GM18520 (cell line): ENCODE results near the gene WDR74.
"Not testable (repeated sequence)": the region's sequence is repeated elsewhere in the genome, so short reads cannot be mapped to it uniquely, and the experiment has no call there.

ENCODE experiments used
- ATAC-seq: cut with Tn5 transposase; IDR thresholded peaks from one replicate; pipeline ENCODE4 v1.9.1; 2021; ENCODE audit not compliant: unreplicated experiment

Gene WDR74

DNA sequence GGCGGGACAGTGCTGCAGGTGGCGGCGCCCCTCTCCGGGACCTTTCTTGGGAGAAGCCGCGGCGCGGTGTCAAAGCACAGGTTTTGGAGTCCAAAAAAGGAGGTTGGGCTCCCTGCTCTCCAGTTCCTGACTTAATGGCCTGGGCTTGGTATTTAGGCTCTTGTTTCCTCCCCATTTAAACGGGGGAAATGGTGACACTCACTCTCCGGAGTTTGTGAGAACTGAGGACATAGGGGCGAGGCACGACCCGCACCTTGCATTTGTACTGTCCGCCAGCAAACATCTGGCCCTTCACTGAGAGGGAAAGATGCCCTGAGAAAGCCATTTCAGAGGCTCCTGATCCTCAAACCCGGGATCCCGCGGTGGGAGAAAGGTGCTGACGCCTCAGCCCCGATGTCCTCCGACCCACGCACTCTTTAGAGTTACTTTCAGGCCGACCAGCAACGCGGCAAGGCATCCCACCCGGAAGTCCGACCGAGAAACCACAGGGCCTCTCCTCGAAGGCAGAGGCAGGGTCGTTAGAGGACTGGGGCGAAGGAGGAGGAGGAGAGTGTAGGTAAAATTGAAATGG is 2.9 kb upstream of the WDR74 start:
- no peak for ATAC-seq

DNA sequence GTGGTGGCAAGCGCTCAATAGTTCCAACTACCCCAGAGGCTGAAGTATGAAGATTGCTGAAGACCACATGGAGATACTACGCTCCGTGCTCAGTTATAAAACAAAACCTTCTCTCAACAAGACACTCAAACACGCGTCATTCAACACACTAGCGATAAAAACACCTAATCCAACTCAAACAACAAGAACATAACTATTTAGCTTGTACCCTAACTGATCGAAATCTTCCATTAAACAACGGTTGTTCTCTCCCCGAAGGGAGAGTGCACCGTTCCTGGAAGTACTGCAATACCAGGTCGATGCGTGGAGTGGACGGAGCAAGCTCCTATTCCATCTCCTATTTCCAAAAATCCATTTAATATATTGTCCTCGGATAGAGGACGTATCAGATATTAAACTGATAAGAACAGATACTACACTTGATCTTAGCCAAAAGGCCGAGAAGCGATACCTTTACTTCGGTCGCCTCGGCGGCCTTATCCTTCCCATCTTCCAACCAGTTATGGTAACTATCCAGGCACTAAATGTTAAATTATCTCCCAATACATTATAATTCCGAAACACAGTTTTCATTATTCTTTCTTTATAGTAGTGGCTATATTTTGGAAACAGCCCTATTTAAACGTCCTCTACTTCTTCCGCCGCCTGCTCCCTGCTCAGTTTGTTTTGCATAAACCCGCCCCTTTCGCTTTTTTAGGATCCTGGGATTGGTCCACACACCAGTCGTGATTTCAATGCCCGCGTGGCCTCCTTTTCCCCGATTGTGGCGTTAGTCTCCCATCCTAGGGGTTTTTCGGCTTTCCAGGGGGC is 2.2 kb upstream of the WDR74 start:
- ATAC-seq: peak; percentile 44

GRCh38 chr11:62840721-62841360 is 1.5 kb upstream of the WDR74 start:
- ATAC-seq: peak; percentile 2

DNA sequence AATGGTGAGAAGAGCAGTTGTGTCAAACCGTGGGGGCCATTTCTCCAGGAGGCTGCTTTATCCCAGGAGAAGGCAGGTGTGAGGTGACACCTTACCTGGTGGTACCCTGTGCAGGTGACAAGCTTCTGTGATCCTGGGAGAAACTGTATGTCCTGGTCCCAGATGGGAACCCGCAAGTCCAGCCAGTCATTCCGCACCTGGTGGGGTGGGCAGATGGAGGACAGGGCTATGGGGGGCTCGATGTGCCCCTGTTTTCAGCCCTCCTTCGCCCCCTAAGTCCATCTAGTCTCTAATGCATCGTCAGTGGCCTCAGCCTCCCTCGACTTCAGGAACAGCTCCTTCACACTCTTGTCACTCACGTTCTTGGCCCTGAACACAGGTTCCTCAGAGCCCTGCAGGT is 4.1 kb downstream of the WDR74 start:
- ATAC-seq: no peak

- ATAC-seq: no peak
These were observed 6.8 kb downstream of the WDR74 start, which contains the start of gene TEX54 for GRCh38 chr11:62832336-62833234. Gene TEX54, minus strand, starts transcription at chr11:62832841.

DNA sequence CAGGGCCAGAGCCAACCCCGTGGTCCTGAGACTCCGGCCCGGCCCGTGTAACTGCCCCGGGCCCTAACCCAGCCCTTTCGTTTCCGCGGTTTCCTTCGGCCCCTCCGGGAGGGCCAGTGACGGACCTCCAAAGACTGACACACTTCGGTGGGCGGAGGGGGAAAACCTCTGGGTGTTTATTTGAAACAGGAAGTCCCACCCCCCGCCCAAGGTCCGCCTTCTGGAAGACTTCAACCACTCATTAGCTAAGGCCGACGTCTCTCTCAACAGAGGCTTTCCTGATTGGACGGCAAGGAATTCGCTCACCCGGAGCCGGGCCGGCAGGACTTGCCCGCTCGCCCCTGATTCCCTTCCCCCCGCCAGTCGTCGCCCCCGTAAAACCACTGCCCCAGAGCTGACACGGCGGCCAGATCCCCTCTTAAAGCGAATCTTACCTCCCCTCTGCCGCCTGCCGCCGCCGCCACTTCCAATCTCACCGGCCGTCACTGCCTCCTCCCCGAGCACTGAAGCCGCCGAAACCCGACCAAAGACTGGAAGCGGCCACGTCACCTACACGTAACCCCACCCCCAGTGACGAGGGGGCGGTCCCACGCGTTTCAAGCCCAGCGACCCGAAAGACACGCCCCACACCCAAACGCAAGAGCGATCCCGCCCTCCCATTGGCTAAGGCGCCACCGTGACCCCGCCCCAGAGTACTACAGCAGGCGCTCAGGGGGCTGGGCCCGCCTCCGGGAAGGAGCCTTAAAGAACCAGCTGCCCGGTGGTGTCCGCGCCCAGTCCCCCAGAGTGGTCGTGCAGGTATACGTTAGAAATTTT is 7.7 kb downstream of the WDR74 start, which contains the start of gene STX5:
TSS of gene STX5 (minus strand) at position 532 of the 816 bp plus-strand sequence. CDS start 808 bp downstream, outside the sequence.
- ATAC-seq: peak; percentile 69

- ATAC-seq: no peak
These were observed 8.4 kb downstream of the WDR74 start for GRCh38 chr11:62830904-62831519.

- ATAC-seq: not testable (repeated sequence)
These were observed 11.3 kb downstream of the WDR74 start for GRCh38 chr11:62828130-62828529.

GRCh38 chr11:62823677-62824076 is 15.7 kb downstream of the WDR74 start:
- no peak for ATAC-seq

GRCh38 chr11:62817129-62817528 is 22.3 kb downstream of the WDR74 start:
- ATAC-seq: no peak

DNA sequence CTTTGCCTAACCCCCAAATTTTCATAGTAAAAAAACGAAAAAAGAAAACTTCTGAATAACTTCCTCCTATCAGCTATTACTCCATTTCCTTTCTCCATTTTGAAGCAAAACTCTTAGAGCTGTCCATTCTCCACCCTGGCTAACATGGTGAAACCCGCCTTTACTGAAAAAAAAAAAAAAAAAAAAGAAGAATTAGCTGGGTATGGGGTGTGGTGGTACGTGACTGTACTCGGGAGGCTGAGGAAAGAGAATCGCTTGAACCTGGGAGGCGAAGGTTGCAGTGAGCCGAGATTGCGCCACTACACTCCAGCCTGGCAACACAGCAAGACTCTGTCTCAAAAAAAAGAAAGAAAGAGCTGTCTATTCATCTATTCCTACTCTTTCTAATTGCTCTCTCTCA is 22.8 kb downstream of the WDR74 start:
- no peak for ATAC-seq

DNA sequence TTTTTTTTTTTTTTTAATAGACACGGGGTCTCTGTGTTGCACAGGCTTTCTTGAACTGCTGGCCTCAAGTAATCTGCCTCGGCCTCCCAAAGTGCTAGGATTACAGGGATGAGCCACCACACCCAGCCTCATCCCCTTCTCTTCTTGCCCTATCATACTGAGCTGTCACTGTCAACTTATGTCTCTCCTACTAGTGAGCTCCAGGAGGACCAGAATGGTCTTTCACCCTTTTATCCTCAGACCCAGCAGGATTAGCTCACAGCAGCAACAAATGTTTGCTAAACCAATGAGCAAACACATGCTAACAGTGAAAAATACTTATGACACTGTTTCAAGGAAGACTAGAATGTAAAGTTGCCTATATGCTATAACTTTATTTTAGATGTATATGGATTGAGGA is 27.7 kb downstream of the WDR74 start:
- ATAC-seq: no peak

GRCh38 chr11:62810748-62811147 is 28.6 kb downstream of the WDR74 start:
- no peak for ATAC-seq

DNA sequence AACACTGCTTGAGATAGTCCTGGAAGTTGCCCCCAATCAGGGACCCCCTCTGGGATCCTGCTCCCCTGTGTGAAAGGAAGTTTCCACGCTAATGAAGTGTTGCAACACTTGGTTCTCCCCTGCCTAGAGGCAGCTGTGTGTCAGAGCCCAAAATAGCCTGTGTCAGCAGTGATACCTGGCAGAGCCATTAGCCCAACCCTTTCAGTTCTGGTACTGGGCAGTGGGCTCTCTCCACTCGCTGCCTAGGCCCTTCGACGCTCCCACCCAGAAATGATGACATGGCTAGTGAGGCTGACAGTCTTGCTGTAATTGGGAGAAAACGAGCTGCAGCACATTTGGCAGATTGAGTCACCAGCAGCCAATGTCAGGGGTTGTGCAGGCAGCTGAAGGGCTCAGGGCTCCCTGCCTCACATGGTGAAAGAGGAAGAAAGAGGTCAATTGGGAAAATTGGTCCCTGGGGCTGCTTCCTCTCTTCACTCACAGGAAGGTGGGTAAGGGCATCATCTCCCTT is 32.7 kb downstream of the WDR74 start:
- ATAC-seq: no peak

DNA sequence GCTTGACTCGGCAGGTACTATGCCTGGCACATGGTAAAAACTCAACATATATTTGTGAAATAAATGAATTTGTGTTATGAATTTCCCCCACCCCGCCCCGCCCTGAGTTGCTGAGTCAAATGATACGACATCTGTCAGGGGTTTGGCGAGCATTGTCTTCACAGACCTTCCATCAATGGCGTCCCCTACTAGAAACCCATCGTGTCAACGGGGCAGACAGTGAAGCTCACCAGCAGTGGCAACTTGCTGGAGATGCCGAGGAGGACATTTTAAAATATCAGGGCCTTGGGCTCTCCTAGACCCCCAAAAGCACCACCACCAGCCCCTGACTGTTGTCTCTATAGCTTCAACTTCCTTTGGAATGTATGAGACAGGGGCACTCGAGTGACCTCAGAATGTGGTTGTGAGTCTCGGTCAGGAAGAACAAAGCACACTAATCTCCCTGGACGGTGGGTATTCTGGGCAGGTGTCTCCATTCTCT is 33.4 kb downstream of the WDR74 start:
- no peak for ATAC-seq

DNA sequence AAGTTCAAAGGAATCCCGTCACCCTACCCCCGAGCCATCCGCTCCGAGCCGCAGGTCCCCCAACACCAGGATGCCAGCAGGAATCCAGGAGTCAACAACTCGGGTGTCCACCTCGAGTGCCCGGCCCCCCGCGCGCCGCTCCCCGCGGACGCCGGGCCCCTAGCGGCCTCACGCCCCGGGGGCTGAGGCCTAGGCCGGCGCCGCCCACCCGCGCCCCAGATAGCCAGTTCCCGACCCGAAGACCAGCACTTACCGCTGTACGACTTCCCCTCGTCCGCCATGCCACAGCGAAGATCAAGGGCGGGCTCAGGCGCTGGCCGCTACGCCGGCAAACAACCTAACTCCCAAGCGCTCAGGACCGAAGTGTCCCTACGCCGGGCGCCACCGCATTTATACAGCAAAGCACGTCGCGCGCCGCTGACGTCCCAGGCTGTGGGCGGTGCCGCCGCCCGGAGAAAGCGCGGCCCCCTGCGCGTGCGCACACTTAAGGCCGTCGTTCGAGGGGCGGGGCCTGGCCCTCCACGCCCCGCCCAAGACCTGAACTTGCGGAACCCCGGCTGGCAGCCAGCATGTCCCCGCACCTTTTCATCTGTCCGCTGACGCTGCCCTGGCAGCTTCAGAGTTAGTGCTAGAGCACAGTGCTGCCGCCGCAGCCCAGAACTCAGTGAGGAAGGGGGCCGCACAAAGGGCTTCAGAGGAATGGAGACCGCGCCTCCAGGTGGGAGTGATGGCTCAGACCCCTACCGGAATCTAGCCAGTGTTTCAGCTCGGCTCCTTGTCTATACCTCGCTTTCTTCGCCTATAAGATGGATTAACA is 34.1 kb downstream of the WDR74 start, which contains the start of gene NXF1:
TSS of gene NXF1 (minus strand) at position 365 of the 817 bp plus-strand sequence. CDS start at position 281, 84 bp downstream.
- peak; percentile 80 for ATAC-seq

DNA sequence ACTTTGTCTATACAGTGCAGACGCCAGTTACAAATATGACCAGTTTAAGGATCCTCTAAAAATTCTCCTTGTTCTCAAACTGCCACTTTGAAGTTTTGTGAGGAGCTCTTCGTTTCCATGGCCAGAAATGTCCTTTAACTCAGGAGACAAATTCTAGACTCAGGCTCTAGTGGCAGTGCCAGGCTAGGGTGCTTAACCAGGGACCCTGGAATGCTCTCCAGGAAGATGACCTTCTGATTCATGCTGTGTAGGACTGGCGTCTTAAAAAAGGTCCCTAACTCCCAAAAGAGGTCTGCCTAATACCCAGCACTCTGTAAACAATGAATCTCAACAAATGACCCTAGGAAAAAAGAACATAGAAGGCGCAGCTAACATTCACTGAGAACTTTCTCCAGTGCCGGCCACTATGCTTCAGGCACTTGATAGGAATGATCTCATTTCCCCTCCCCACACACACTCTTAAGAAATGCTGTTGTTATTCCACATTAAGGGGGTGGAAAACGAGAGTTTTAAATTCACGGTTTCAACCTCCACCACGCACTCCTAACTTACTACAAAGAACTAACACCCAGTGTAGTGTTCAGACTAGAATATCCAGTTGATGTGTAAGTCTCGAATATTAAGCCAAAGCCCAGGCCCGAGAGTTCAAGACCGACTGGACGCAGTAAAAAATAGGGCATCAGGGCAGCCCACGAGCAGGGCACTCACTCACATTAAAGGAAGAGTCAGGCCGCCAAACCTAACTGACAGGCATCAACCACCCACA is 34.9 kb downstream of the WDR74 start:
- no peak for ATAC-seq

DNA sequence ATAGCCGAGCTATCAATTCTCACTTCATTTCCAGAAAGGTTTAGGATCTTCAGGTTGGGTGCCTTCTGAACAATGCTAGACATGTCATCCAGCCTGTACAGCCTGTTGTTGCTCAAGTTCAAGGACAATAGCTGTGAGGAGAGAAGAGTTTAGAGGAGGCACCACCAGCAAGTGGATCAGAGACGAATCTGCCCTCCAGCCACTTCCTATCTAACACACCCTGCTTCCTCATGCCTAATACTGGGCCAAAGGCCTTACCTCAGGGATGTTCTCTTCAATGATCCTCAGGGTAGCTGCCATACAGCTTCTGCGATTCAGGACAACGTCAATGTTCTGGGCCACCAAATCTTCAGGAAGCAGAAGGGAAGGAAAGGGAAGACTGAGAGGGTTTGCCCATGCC is 38.3 kb downstream of the WDR74 start:
- ATAC-seq: no peak
